Mucosa of descending colon (tissue), 3 donors: ENCODE results near the gene KIAA0319L. TPM values are rescaled to one million over a fixed set of nuclear protein-coding genes. Genes with fewer than 3 reads are reported as not detected.

Experiments
- ATAC-seq: fragments of 200-7000 bp; cut with Tn5 transposase; one replicate; pipeline ENCODE4 v1.9.1; 2020; ENCODE audit warnings: mild to moderate bottlenecking, moderate library complexity
- DNase-seq, 3 donors: peaks; one replicate each; pipeline ENCODE4 v3.0.0-alpha.2; 2020
- H3K36me3 ChIP-seq: fragments of 200-600 bp; one replicate; pipeline ENCODE4 v1.8.0; 2021; ENCODE audit warnings: low read depth, mild to moderate bottlenecking
- H3K4me1 ChIP-seq: fragments of 200-600 bp; one replicate; pipeline ENCODE4 v1.8.0; 2021; ENCODE audit warnings: low read depth, mild to moderate bottlenecking
- H3K4me3 ChIP-seq: fragments of 200-600 bp; one replicate; pipeline ENCODE4 v1.8.0; 2021; ENCODE audit warnings: mild to moderate bottlenecking
- H3K9me3 ChIP-seq: fragments of 200-600 bp; one replicate; pipeline ENCODE4 v1.8.0; 2021; ENCODE audit warnings: mild to moderate bottlenecking
- CTCF ChIP-seq: fragments of 200-600 bp; IDR thresholded peaks from one replicate; pipeline ENCODE4 v1.8.0; 2022; ENCODE audit warnings: antibody characterized with exemption, mild to moderate bottlenecking
- intact Hi-C, 2 donors: fragments of 100-400 bp; cut with DNase I in 1 of 2; cut with micrococcal nuclease in 1 of 2; formaldehyde crosslinking; loops; one replicate each; pipeline versions ENCODE4 v1.11.0 to v1.11.1; 2022; cut with DNase I, micrococcal nuclease
- total RNA-seq, 3 donors: library from RNA; stranded (reverse); fragmentation: NEBNext Ultra II Directional in 2 of 3; extraction: Animal tissue kit (Norgen Biotek cat#: 25700) in 2 of 3; gene quantifications; one replicate each; pipeline versions ENCODE4 v1.2.1 to v1.2.4, GENCODE V29; 2021 to 2023
- donor health status: DM: no; HTN: no; CAD: no; lungs with moderate emphysema.
- donor health status: DM: no; HTN: no; CAD: no.
- donor health status: DM: no; HTN: yes; CAD: no.

The KIAA0319L gene
- total RNA-seq, 3 donors from 2014 or later, result 59.6 to 84.6 (median 75.7) TPM

- Histone ChIP-seq H3K36me3 (peaks cover 4% of the 10 kb centered on the region), H3K4me3 (no peak overlapping the region), H3K4me1 (no peaks in the 10 kb centered on the region), H3K9me3 (no peaks in the 10 kb centered on the region)
- no peak for TF ChIP-seq CTCF
- ATAC-seq (no peak), DNase-seq (no peak)
- intact Hi-C loops, result no loop called here
These were observed 114.5 kb downstream of the KIAA0319L start for GRCh38 chr1:35442734-35443133.

GRCh38 chr1:35441926-35442579 is 115.2 kb downstream of the KIAA0319L start:
- DNase-seq, result no peak
- no peak for ATAC-seq
- no peaks in the 10 kb centered on the region for H3K9me3 ChIP-seq
- no peaks in the 10 kb centered on the region for H3K4me1 ChIP-seq
- H3K36me3 ChIP-seq, result peaks cover 4% of the 10 kb centered on the region
- no peak for TF ChIP-seq CTCF
- H3K4me3 ChIP-seq, result no peak overlapping the region
- intact Hi-C loops, result no loop called here

DNA sequence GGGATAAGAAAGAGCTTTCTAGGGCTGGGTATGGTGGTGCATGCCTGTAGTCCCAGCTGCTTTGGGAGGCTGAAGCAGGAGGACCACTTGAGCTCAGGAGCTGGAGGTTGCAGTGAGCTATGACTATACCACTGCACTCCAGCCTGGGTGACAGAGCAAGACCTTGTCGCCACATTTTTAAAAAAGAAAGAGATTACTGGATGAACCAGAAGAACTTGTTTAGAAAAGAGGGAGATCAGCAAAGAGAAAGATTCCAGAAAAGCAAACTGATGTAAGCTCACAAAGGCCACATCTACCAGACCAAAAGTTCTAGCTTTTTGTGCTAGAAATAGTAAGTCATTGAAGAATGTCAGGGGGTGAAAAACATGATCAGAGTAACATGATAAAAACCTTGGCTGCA is 117.6 kb downstream of the KIAA0319L start:
- no peak overlapping the region for H3K4me3 ChIP-seq
- no peaks in the 10 kb centered on the region for H3K9me3 ChIP-seq
- H3K36me3 ChIP-seq, result peaks cover 4% of the 10 kb centered on the region
- no peaks in the 10 kb centered on the region for H3K4me1 ChIP-seq
- DNase-seq, result no peak
- intact Hi-C loops, result no loop called here
- ATAC-seq, result no peak
- TF ChIP-seq CTCF, result no peak

DNA sequence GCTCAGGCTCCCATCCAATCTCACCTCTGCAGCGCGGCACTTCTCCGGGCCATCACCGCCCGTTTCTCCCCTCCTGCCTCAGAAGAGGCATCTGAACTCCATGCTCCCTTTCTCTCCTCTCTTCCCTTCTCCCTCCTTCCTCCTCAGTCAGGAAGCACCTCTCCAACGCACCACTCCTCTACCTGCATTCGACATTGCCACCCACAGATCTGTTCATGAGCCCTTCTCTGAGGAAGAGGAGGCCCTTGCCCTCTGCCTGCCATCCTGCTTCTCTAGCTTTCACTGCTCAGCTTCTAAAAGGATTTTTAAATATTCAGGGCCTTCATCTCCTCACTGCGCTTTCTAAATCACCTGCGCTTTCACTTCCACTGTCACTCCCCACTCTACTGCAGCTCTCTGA is 120.0 kb downstream of the KIAA0319L start:
- DNase-seq (no peak), ATAC-seq (no peak)
- Histone ChIP-seq H3K9me3 (no peaks in the 10 kb centered on the region), H3K4me1 (no peaks in the 10 kb centered on the region), H3K36me3 (peaks cover 4% of the 10 kb centered on the region), H3K4me3 (no peak overlapping the region)
- intact Hi-C loops, result no loop called here
- TF ChIP-seq CTCF, result no peak

GRCh38 chr1:35436078-35436477 is 121.1 kb downstream of the KIAA0319L start:
- TF ChIP-seq CTCF, result no peak
- intact Hi-C loops, result no loop called here

GRCh38 chr1:35434703-35435102 is 122.5 kb downstream of the KIAA0319L start:
- Histone ChIP-seq H3K4me3 (no peak overlapping the region), H3K9me3 (no peaks in the 10 kb centered on the region), H3K4me1 (no peaks in the 10 kb centered on the region), H3K36me3 (no peaks in the 10 kb centered on the region)
- intact Hi-C loops, result no loop called here
- ATAC-seq (no peak), DNase-seq (no peak)
- TF ChIP-seq CTCF, result no peak

More at GRCh38 chr1:35436078-35436477, 121.1 kb downstream of the KIAA0319L start:
- Histone ChIP-seq H3K36me3 (peaks cover 4% of the 10 kb centered on the region), H3K4me1 (no peaks in the 10 kb centered on the region), H3K9me3 (no peaks in the 10 kb centered on the region), H3K4me3 (no peak overlapping the region)
- no peak for ATAC-seq
- DNase-seq, result no peak
